Sigmoid colon (tissue), 4 donors: ENCODE measurements around the gene GNG10.

Source experiments
- POLR2AphosphoS5 ChIP-seq, 4 donors: sonication (generic); formaldehyde crosslinking; IDR thresholded peaks; one replicate each; pipeline ENCODE4 v1.6.1; 2017; ENCODE audit warnings: antibody characterized with exemption in 4 of 4
- TF ChIP-seq, protein P1 (sequence below), 4 experiments: fragments of 450-650 bp in 3 of 4; fragments of 200-600 bp in 1 of 4; IDR thresholded peaks; one replicate each; pipeline ENCODE4 v1.5.1; 2016 to 2019; ENCODE audit warnings: antibody characterized with exemption in 4 of 4, mild to moderate bottlenecking in 3 of 4, moderate library complexity in 2 of 4

DNA sequence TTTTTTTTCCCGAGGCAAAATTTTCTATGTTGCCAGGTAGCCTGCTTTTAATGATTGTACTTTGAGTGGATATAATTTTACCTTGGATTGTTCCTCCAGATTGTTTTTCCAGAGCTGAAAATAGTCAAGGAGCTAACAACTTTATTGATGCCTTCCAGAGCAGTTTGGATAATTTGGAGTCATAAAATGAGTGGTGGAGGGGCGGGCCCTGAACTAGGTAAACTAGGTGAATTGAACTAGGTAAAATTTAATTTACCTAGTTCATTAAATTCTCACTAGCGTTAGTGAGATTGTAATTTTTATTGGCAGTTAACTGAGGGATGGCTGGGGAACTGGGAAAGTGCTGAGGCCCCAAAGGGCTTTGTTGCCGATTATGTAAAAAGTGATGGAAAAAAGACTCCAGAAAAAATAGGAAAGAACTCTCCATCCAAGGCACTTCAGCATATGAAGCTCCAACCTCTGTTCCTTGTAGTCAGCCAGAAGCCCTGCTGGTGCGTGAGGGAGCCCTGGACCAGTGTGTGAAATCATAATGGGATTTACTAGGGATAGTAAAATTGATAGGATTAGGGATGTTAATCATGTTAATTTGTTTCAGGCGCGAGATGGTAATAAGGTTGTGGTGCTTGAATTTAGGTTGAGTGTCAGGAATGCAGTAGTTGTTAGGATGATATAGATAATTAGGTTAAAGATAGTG, 28.6 kb upstream of the GNG10 start:
- TF ChIP-seq, protein P1, sequence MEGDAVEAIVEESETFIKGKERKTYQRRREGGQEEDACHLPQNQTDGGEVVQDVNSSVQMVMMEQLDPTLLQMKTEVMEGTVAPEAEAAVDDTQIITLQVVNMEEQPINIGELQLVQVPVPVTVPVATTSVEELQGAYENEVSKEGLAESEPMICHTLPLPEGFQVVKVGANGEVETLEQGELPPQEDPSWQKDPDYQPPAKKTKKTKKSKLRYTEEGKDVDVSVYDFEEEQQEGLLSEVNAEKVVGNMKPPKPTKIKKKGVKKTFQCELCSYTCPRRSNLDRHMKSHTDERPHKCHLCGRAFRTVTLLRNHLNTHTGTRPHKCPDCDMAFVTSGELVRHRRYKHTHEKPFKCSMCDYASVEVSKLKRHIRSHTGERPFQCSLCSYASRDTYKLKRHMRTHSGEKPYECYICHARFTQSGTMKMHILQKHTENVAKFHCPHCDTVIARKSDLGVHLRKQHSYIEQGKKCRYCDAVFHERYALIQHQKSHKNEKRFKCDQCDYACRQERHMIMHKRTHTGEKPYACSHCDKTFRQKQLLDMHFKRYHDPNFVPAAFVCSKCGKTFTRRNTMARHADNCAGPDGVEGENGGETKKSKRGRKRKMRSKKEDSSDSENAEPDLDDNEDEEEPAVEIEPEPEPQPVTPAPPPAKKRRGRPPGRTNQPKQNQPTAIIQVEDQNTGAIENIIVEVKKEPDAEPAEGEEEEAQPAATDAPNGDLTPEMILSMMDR (IDR thresholded peaks at IDR 0.05): no peak
- no peak for TF ChIP-seq POLR2AphosphoS5 (IDR thresholded peaks at IDR 0.05)
